PC-3 (cell line): ENCODE results near the gene AGPAT3. TPM values are rescaled to one million over a fixed set of nuclear protein-coding genes. Genes with fewer than 3 reads are reported as not detected.

ENCODE experiments used
- ATAC-seq: fragments of 200-7000 bp; cut with Tn5 transposase; 2 replicates; pipeline ENCODE4 v1.9.1; 2020; ENCODE audit warnings: mild to moderate bottlenecking, moderate library complexity
- BruUV-seq: library from RNA; stranded (reverse); fragments of 400-500 nt; replicated peaks from 2 replicates; lab custom pipeline; 2021; lab: Mats Ljungman, UMichigan
- CTCF ChIA-PET: fragments of 300-600 bp; sonication (Branson Sonifier 250); formaldehyde crosslinking; loops from one replicate; lab custom pipeline; 2022; ENCODE audit warnings: antibody characterized with exemption; lab: Charles Lee
- POLR2A ChIA-PET: fragments of 300-600 bp; sonication (Branson Sonifier 250); formaldehyde crosslinking; loops from one replicate; lab custom pipeline; 2022; ENCODE audit warnings: antibody characterized with exemption; ENCODE audit not compliant: unreplicated experiment; lab: Charles Lee
- DNase-seq: peaks from one replicate; pipeline ENCODE4 v3.0.0-alpha.2; 2015
- H2AFZ ChIP-seq: fragments of 300-600 bp; sonication (generic); 2 replicates; pipeline ENCODE4 v1.6.0; 2016; ENCODE audit warnings: antibody characterized with exemption, low read length
- H3F3A ChIP-seq: fragments of 300-600 bp; sonication (generic); one replicate; pipeline ENCODE4 v1.6.0; 2017; ENCODE audit warnings: antibody characterized with exemption, low read length, control low read depth, mild to moderate bottlenecking; ENCODE audit not compliant: unreplicated experiment
- H3K27ac ChIP-seq: fragments of 300-600 bp; sonication (generic); 2 replicates; pipeline ENCODE4 v1.5.1; 2016; ENCODE audit warnings: mild to moderate bottlenecking, low read length
- H3K27me3 ChIP-seq: fragments of 300-600 bp; sonication (generic); 2 replicates; pipeline ENCODE4 v1.6.1; 2016; ENCODE audit warnings: low read length, mixed read lengths
- H3K36me3 ChIP-seq: fragments of 300-600 bp; sonication (generic); 2 replicates; pipeline ENCODE4 v1.6.1; 2016; ENCODE audit warnings: low read depth, mixed run types, low read length, mixed read lengths
- H3K4me1 ChIP-seq: fragments of 300-600 bp; sonication (generic); 2 replicates; pipeline ENCODE4 v1.5.1; 2016; ENCODE audit warnings: low read length; ENCODE audit not compliant: insufficient read depth
- H3K4me2 ChIP-seq: fragments of 300-600 bp; sonication (generic); 2 replicates; pipeline ENCODE4 v1.6.0; 2016; ENCODE audit warnings: low read length
- H3K4me3 ChIP-seq: fragments of 300-600 bp; sonication (generic); 2 replicates; pipeline ENCODE4 v1.5.1; 2016; ENCODE audit warnings: mild to moderate bottlenecking, low read length, mixed read lengths
- H3K79me2 ChIP-seq: fragments of 300-600 bp; sonication (generic); 2 replicates; pipeline ENCODE4 v1.6.1; 2017; ENCODE audit warnings: low read length, mixed read lengths
- H3K9ac ChIP-seq: fragments of 300-600 bp; sonication (generic); 2 replicates; pipeline ENCODE4 v1.6.0; 2016; ENCODE audit warnings: mild to moderate bottlenecking, low read length
- H3K9me2 ChIP-seq: fragments of 300-600 bp; sonication (generic); replicated peaks from 2 replicates; pipeline ENCODE4 v1.6.1; 2016; ENCODE audit warnings: mixed run types, low read length, mixed read lengths
- H3K9me3 ChIP-seq: fragments of 300-600 bp; sonication (generic); 2 replicates; pipeline ENCODE4 v1.6.1; 2016; ENCODE audit warnings: low read length, mixed read lengths
- H4K20me1 ChIP-seq: fragments of 300-600 bp; sonication (generic); 2 replicates; pipeline ENCODE4 v1.6.1; 2016; ENCODE audit warnings: low read length, mixed read lengths
- CTCF ChIP-seq: fragments of 300-600 bp; sonication (generic); conservative IDR thresholded peaks from 2 replicates; pipeline ENCODE4 v1.5.1; 2017; ENCODE audit warnings: antibody characterized with exemption, low read depth, mild to moderate bottlenecking, low read length
- EZH2 ChIP-seq: fragments of 300-600 bp; sonication (generic); IDR thresholded peaks from one replicate; pipeline ENCODE4 v1.6.1; 2017; ENCODE audit warnings: antibody characterized with exemption, mild to moderate bottlenecking, low read length; ENCODE audit not compliant: unreplicated experiment
- EZH2phosphoT487 ChIP-seq: fragments of 300-600 bp; sonication (generic); IDR thresholded peaks from 2 replicates; pipeline ENCODE4 v1.6.1; 2018; ENCODE audit warnings: mild to moderate bottlenecking, antibody characterized with exemption, low read length, borderline replicate concordance
- intact Hi-C: fragments of 100-400 bp; cut with micrococcal nuclease; formaldehyde crosslinking; loops from 2 replicates; pipeline ENCODE4 v1.9.0; 2023
- total RNA-seq: library from RNA; depleted of rRNA; stranded (reverse); fragments of >200 nt; gene quantifications from 2 replicates; pipeline ENCODE4 v1.2.3, GENCODE V29; 2014

The AGPAT3 gene
- total RNA-seq, 1 experiment from 2014 or later = 76.1 TPM

GRCh38 chr21:43976661-43977060 is 111.6 kb downstream of the AGPAT3 start:
- H3K9me2 ChIP-seq = no peaks in the 10 kb centered on the region
- intact Hi-C loops = loop anchor here (2.0 kb wide), 1 partner anchor 36 kb away; the partner anchor contains the start of gene TRAPPC10
- no peak overlapping the region; the same call in 1 of the 2 replicates for H3K9ac ChIP-seq
- H3K4me1 ChIP-seq = peaks cover 35% of the 10 kb centered on the region
- DNase-seq (peak; percentile 45), ATAC-seq (peak; percentile 62)
- no peak overlapping the region for H2AFZ ChIP-seq
- no peaks in the 10 kb centered on the region; the same call in 1 of the 2 replicates for H3K36me3 ChIP-seq
- H4K20me1 ChIP-seq = no peaks in the 10 kb centered on the region
- BruUV-seq = no TSS peak
- ChIA-PET CTCF (interaction anchor here (0.8 kb wide), 1 partner anchor 37 kb away, joined by 3 read pairs; no protein-coding TSS in a partner anchor), POLR2A (interaction anchor here (0.6 to 0.7 kb wide), 2 partner anchors 24 to 120 kb away, joined by 3 to 11 read pairs; no protein-coding TSS in a partner anchor)
- H3K4me2 ChIP-seq = no peak overlapping the region
- H3F3A ChIP-seq = no peaks in the 10 kb centered on the region
- TF ChIP-seq CTCF = no peak
- TF ChIP-seq EZH2phosphoT487 = no peak
- TF ChIP-seq EZH2 = no peak
- no peaks in the 10 kb centered on the region for H3K9me3 ChIP-seq
- H3K4me3 ChIP-seq = no peak overlapping the region
- H3K27ac ChIP-seq = peak overlapping the region; percentile 57
- H3K27me3 ChIP-seq = no peaks in the 10 kb centered on the region
- no peaks in the 10 kb centered on the region for H3K79me2 ChIP-seq

- intact Hi-C loops = no loop called here
- H3K27me3 ChIP-seq = no peaks in the 10 kb centered on the region
- H2AFZ ChIP-seq = no peak overlapping the region
- no peaks in the 10 kb centered on the region for H3K9me2 ChIP-seq
- TF ChIP-seq EZH2phosphoT487 (no peak), CTCF (no peak), EZH2 (no peak)
- ChIA-PET CTCF (no interaction called here), POLR2A (no interaction called here)
- no peaks in the 10 kb centered on the region for H4K20me1 ChIP-seq
- H3F3A ChIP-seq = no peaks in the 10 kb centered on the region
- DNase-seq (no peak), ATAC-seq (no peak)
- H3K27ac ChIP-seq = peak overlapping the region; percentile 57; the same call in 1 of the 2 replicates
- no peak overlapping the region for H3K4me2 ChIP-seq
- no peaks in the 10 kb centered on the region; the same call in 1 of the 2 replicates for H3K36me3 ChIP-seq
- peaks cover 35% of the 10 kb centered on the region for H3K4me1 ChIP-seq
- no peaks in the 10 kb centered on the region for H3K9me3 ChIP-seq
- no peak overlapping the region for H3K9ac ChIP-seq
- no peak overlapping the region for H3K4me3 ChIP-seq
- BruUV-seq = no TSS peak
- no peaks in the 10 kb centered on the region for H3K79me2 ChIP-seq
Observed at GRCh38 chr21:43978060-43978459, 113.0 kb downstream of the AGPAT3 start.

DNA sequence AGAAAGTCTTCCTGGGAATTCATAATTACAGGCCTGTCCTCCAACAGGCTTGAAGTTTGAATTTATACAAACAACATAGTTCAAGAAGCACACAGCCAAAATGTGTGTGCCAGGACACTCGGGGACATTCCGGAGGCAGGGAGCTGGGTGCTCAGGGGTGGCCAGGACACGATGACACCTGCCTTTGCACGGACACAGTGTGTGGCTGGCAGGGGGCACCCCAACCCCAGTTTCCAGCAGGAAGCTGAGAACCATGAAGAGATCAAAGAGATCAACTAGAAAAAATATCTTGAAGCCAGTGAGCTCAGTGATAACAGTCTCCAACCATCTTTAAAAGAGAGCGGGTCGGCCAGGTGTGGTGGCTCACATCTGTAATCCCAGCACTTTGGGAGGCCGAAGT is 114.6 kb downstream of the AGPAT3 start:
- Histone ChIP-seq H3K9ac (no peak overlapping the region), H4K20me1 (no peaks in the 10 kb centered on the region), H3K36me3 (no peaks in the 10 kb centered on the region; the same call in 1 of the 2 replicates), H3K27me3 (no peaks in the 10 kb centered on the region), H3K4me3 (no peak overlapping the region), H3K27ac (no peak overlapping the region), H3K4me2 (peak overlapping the region; percentile 19; the same call in 1 of the 2 replicates), H3K9me3 (no peaks in the 10 kb centered on the region), H3F3A (no peaks in the 10 kb centered on the region), H3K79me2 (no peaks in the 10 kb centered on the region), H2AFZ (no peak overlapping the region), H3K9me2 (no peaks in the 10 kb centered on the region), H3K4me1 (peaks cover 35% of the 10 kb centered on the region)
- TF ChIP-seq EZH2 (no peak), CTCF (peak; percentile 27; the same call in 1 of the 2 replicates)
- DNase-seq (no peak), ATAC-seq (no peak)
- CTCF ChIA-PET = interaction anchor here (0.6 kb wide), 1 partner anchor 48 kb away, joined by 3 read pairs; no protein-coding TSS in a partner anchor
- intact Hi-C loops = no loop called here
- POLR2A ChIA-PET = no interaction called here
- BruUV-seq = no TSS peak
